Uterus (tissue), 4 donors: ENCODE measurements around the gene SUPT3H. TPM values are rescaled to one million over a fixed set of nuclear protein-coding genes. Genes with fewer than 3 reads are reported as not detected.
"Not testable (repeated sequence)": the region's sequence is repeated elsewhere in the genome, so short reads cannot be mapped to it uniquely, and the experiment has no call there.

Experiments used
- DNase-seq, 2 donors: peaks; one replicate each; pipeline ENCODE4 v3.0.0-alpha.2; 2019 to 2020
- H3K27ac ChIP-seq, 2 donors: fragments of 200-600 bp; sonication (generic); 1 replicate in 1 of 2; 2 replicates in 1 of 2; pipeline ENCODE4 v1.5.1; 2016 to 2018
- H3K27me3 ChIP-seq, 2 donors: fragments of 200-600 bp; sonication (generic); one replicate each; pipeline ENCODE4 v1.5.1; 2018 to 2019; ENCODE audit warnings: control low read depth in 1 of 2
- H3K36me3 ChIP-seq, 2 donors: fragments of 200-600 bp; sonication (generic); one replicate each; pipeline ENCODE4 v1.5.1; 2019; ENCODE audit warnings: control low read depth in 1 of 2
- H3K4me1 ChIP-seq, 2 donors: fragments of 200-600 bp; sonication (generic); one replicate each; pipeline ENCODE4 v1.5.1; 2018 to 2019; ENCODE audit warnings: control low read depth in 1 of 2
- H3K4me3 ChIP-seq, 2 donors: fragments of 200-600 bp; sonication (generic); 1 replicate in 1 of 2; 2 replicates in 1 of 2; pipeline ENCODE4 v1.5.1; 2018 to 2019; ENCODE audit warnings: mild to moderate bottlenecking in 1 of 2
- H3K9me3 ChIP-seq, 2 donors: fragments of 200-600 bp; sonication (generic); one replicate each; pipeline ENCODE4 v1.5.1; 2019; ENCODE audit warnings: control low read depth in 1 of 2
- POLR2A ChIP-seq, 2 donors: fragments of 450-650 bp; IDR thresholded peaks; one replicate each; pipeline ENCODE4 v1.6.1; 2016; ENCODE audit warnings: antibody characterized with exemption in 2 of 2, mild to moderate bottlenecking in 1 of 2, moderate library complexity in 1 of 2
- intact Hi-C: fragments of 100-400 bp; cut with DNase I; formaldehyde crosslinking; loops from one replicate; pipeline ENCODE4 v1.15.1; 2023; ENCODE audit warnings: low total_unique reads
- total RNA-seq, 4 donors: library from RNA; depleted of rRNA in 3 of 4; stranded (reverse); fragments of >200 nt in 3 of 4; gene quantifications; one replicate each; pipeline versions ENCODE4 v1.1.0 to v1.2.4, GENCODE V29; 2014 to 2023
- TF ChIP-seq, protein P1 (sequence below), 4 experiments: fragments of 200-600 bp in 2 of 4; fragments of 450-650 bp in 2 of 4; sonication (generic) in 2 of 4; IDR thresholded peaks; one replicate each; pipeline ENCODE4 v1.5.1; 2016 to 2019; ENCODE audit warnings: antibody characterized with exemption in 4 of 4, mild to moderate bottlenecking in 2 of 4, moderate library complexity in 1 of 4
- donor health status: DM: yes; HTN: yes; CAD: no.

SUPT3H gene
- total RNA-seq, 4 donors from 2014 or later, result 1.3 to 14.9 (median 7.6) TPM

DNA sequence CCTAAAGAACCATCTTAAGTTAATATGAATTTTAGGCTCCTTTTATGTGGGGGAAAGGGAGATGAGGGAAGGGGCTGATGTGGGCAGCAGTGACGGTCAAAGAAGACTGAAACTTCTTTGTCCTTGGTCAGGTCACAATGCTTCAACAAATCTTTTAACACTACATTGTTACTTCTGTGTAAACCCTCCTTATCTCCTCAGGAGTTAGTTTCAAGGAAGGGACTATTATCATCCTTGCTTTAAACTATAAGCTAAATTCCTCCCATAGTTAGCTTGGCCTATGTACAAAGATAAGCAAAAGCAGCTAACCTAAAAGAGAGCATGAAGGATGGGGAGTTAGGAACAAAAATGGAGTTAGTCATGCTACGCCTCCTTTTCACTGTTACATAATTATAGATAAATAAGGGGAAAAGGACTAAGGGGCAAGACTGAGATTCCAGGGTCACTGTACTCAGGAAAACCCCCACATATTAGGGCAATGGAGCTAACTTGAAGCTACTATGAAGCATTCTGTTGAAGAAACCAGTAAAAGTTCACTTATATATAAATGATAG, 222.3 kb downstream of the SUPT3H start:
- intact Hi-C loops, result no loop called here
- H3K4me3 ChIP-seq, result no peak overlapping the region
- H3K36me3 ChIP-seq, result no peaks in the 10 kb centered on the region
- H3K27me3 ChIP-seq, result no peaks in the 10 kb centered on the region
- TF ChIP-seq, protein P1, sequence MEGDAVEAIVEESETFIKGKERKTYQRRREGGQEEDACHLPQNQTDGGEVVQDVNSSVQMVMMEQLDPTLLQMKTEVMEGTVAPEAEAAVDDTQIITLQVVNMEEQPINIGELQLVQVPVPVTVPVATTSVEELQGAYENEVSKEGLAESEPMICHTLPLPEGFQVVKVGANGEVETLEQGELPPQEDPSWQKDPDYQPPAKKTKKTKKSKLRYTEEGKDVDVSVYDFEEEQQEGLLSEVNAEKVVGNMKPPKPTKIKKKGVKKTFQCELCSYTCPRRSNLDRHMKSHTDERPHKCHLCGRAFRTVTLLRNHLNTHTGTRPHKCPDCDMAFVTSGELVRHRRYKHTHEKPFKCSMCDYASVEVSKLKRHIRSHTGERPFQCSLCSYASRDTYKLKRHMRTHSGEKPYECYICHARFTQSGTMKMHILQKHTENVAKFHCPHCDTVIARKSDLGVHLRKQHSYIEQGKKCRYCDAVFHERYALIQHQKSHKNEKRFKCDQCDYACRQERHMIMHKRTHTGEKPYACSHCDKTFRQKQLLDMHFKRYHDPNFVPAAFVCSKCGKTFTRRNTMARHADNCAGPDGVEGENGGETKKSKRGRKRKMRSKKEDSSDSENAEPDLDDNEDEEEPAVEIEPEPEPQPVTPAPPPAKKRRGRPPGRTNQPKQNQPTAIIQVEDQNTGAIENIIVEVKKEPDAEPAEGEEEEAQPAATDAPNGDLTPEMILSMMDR (IDR thresholded peaks at IDR 0.05), result no peak
- TF ChIP-seq POLR2A (IDR thresholded peaks at IDR 0.05), result no peak
- DNase-seq, result no peak
- no peak overlapping the region for H3K27ac ChIP-seq
- H3K4me1 ChIP-seq, result no peaks in the 10 kb centered on the region
- H3K9me3 ChIP-seq, result no peaks in the 10 kb centered on the region

DNA sequence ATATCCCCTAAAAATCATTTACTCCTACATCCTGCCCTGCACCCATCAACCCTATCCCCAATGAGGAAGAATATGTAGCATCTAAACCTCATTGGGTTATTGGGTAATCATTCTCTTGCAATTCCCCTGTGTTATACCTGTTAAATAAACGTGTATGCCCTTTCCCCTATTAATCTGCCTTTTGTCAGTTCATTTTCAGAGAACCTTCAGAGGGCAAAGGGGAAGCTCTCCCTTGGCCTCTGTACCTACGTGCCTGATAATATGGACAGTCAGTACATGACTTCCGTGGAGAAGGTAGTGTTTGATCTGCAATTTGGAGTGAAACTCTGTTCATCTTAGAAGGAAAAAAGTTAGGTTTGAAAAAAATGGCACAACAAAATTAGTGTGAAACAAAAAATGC, 223.1 kb downstream of the SUPT3H start:
- no peak overlapping the region for H3K4me3 ChIP-seq
- no peaks in the 10 kb centered on the region for H3K27me3 ChIP-seq
- H3K9me3 ChIP-seq, result no peaks in the 10 kb centered on the region
- H3K36me3 ChIP-seq, result no peaks in the 10 kb centered on the region
- H3K27ac ChIP-seq, result no peak overlapping the region
- no peak for DNase-seq
- no peaks in the 10 kb centered on the region for H3K4me1 ChIP-seq
- TF ChIP-seq, protein P1 (IDR thresholded peaks at IDR 0.05), result no peak
- no peak for TF ChIP-seq POLR2A (IDR thresholded peaks at IDR 0.05)
- intact Hi-C loops, result no loop called here

DNA sequence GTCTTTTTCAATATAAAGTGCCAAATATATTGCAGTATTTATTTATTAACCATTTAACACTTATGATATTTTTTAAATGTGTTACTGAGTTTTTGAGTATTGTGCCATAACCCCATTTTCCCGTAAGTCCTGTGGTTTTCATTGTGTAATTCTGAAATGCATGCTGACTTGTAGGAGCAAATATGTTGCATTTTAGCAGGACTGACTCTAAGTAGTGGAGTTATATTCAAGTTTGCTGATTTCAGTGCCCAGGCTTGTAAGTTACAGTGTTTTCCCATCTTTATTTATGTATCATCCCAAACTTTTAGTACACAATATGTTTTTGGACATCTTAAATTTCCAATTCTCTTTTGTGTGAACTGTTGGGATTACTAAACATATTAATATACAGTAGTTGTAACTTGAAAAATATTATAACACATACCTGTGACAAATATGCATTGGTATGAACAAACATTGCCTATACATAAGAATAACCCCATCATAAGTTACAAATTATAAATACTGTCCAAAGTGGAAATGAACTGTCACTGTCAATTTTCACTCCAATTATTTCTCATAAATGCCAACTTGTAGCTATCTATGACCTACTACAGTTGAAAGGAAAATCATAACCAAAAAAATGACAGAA, 228.9 kb downstream of the SUPT3H start:
- H3K9me3 ChIP-seq, result no peaks in the 10 kb centered on the region
- no peaks in the 10 kb centered on the region for H3K36me3 ChIP-seq
- no peaks in the 10 kb centered on the region for H3K4me1 ChIP-seq
- H3K4me3 ChIP-seq, result no peak overlapping the region
- no peak overlapping the region for H3K27ac ChIP-seq
- no peak for TF ChIP-seq POLR2A (IDR thresholded peaks at IDR 0.05)
- TF ChIP-seq, protein P1 (IDR thresholded peaks at IDR 0.05), result no peak
- no peaks in the 10 kb centered on the region for H3K27me3 ChIP-seq
- intact Hi-C loops, result no loop called here
- DNase-seq, result no peak

DNA sequence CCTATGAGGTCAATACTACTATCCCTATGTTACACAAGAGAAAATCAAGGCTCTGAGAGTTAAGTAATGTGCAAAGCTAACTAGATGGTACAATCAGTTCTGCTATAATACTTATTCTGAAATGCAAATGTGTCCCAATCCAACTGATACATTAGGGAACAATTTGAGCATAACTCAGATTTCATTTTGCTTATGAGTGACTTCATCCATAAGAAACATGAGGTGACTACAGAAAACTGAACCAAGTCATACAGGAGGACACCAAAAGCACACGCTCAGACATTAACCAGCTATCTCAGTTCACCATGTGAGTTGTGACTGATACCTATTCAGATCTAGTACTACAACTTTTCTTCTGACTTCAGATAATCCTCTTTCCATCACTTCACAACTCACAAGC, 229.5 kb downstream of the SUPT3H start:
- H3K4me1 ChIP-seq, result no peaks in the 10 kb centered on the region
- H3K27ac ChIP-seq, result no peak overlapping the region
- no peaks in the 10 kb centered on the region for H3K36me3 ChIP-seq
- H3K27me3 ChIP-seq, result no peaks in the 10 kb centered on the region
- H3K9me3 ChIP-seq, result peaks cover 0 to 3% of the 10 kb centered on the region in 2 donors
- no peak for DNase-seq
- no peak overlapping the region for H3K4me3 ChIP-seq
- intact Hi-C loops, result no loop called here
- no peak for TF ChIP-seq POLR2A (IDR thresholded peaks at IDR 0.05)
- TF ChIP-seq, protein P1 (IDR thresholded peaks at IDR 0.05), result no peak

DNA sequence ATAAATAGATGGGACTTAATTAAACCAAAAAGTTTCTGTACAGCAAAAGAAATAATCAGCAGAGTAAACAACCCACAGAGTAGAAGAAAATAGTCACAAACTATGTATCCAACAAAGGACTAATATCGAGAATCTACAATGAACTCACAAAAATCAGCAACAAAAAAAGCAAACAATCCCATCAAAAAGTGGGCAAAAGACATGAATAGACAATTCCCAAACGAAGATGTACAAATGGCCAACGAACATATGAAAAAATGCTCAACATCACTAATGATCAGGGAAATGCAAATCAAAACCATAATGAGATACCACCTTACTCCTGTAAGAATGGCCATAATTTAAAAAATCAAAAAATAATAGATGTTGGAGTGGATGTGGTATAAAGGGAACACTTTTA, 232.1 kb downstream of the SUPT3H start:
- DNase-seq, H3K4me3 ChIP-seq, H3K27ac ChIP-seq, intact Hi-C loops, H3K9me3 ChIP-seq, H3K36me3 ChIP-seq, H3K4me1 ChIP-seq, H3K27me3 ChIP-seq: not testable (repeated sequence)
